Hepatic stellate cell (primary cell): Measurements from ENCODE around the gene SNAP47.

ENCODE experiments used
- DNase-seq: peaks from one replicate; pipeline ENCODE4 v3.0.0; 2011; ENCODE audit warnings: low spot score

SNAP47 gene

GRCh38 chr1:227749225-227749624, 14.0 kb downstream of the SNAP47 start:
- DNase-seq = no peak

DNA sequence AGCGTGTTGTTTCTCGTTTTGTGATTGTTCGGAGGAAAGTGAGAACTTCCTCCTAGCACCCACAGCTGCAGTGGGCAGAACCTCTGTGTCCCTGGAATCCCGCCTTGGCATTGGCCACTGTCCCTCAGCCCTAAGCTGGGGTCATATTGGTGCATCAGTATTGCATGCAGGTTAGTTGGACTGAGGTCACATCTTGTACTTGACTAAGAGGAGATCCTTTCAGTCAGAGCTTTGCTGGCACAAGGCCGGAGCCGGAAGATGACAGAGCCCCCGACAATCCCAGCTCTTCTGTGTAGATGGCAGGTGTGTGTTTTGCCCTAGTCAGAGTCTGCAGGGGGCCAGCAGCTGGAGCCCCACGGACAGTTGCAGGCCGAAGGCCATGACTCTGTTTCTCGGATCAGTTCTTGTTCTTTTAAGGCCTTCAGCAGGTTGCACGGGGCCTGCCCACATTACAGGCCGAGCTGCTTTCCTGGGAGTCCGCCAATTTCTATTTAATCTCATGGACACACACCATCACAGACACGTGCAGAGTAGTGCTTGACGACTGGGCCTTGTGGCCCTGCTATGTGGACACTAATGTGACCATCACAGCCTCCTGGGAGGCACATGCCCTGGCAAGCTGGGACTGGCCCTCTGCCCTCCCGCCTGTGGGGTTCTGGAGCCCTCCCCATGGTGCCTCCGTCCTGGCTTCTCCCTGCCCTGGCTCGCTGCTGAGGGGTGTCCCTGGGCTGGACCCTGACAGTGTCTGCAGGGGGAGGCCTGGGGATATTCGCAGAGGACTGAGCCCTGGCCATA, 14.9 kb downstream of the SNAP47 start:
- DNase-seq = no peak

- DNase-seq = no peak
These were observed 18.9 kb downstream of the SNAP47 start for GRCh38 chr1:227753999-227754711.

- no peak for DNase-seq
These were observed 19.7 kb downstream of the SNAP47 start for GRCh38 chr1:227754958-227755357.

- DNase-seq = no peak
These were observed 21.1 kb downstream of the SNAP47 start for GRCh38 chr1:227756172-227756959.

DNA sequence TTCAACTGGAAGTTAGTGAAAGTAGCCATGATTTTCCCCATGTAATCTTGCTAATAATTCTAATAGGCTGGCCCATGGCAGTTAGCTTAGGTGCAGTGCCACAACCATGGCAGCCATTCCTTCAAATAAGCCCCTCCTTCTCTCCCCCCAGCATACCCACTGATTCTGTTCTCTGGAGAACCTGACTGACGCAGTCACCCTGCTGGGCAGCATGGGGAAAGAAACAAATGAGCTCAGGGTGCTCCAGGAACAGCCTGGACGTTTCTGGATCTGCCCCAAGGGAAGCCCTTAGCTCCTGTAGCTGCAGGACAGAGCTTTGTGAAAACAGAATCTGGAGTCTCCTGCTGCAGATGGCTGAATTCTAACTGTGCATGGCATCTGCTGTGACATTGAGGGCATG, 22.5 kb downstream of the SNAP47 start:
- DNase-seq = no peak

DNA sequence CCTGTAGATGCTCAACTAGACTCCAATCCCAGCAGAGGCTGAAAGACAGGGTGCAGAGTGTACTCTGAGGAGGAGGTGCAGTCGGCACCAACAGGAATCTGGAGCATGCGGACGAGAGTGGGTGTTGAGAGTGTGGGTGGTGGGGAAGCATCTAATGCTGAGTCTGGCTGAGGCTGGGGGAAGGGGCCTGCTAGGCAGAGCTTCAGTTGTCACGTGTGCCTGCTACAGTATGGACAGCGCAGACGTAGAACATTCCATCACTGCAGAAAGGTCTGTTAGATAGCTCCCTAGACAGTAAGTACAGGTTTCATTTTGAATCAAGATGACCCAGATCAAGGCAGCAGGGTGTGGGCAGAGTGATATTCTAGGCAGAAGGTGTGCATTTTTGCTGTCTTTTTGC, 23.1 kb downstream of the SNAP47 start:
- no peak for DNase-seq

- peak; percentile 97 for DNase-seq
These were observed 24.4 kb downstream of the SNAP47 start for GRCh38 chr1:227759341-227760300.

- no peak for DNase-seq
These were observed 25.1 kb downstream of the SNAP47 start for GRCh38 chr1:227760377-227760776.

DNA sequence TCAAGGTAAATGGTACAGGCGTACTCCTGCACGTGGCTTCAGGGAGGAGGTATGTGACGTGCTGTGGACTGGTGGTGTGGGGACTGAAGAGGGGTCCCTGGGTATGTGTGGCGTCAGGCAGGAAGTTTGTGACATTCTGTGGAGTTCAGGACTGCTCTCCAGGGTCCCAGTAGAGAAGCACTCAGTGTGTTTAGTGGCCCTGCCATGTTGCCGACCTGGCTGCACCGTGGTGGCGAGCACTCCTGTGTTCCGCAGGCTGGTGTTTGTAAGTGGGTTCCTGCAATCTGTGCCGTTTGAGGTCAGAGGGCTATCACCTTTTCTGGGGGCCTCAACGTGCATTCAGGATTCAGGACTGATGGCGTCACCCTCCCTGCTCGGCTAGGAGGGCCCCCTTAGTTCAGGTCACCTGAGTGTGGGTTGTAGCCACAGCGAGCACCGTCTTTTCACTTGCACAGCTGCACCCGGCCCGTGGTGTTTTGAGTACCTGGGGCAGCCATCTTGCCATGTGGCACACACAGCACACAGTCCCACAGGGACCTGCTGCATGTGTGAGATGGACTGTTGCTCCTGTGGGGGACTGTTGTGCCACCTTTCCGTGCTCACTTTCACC, 26.5 kb downstream of the SNAP47 start:
- no peak for DNase-seq

- peak; percentile 98 for DNase-seq
These were observed 27.1 kb downstream of the SNAP47 start for GRCh38 chr1:227762231-227762911.

DNA sequence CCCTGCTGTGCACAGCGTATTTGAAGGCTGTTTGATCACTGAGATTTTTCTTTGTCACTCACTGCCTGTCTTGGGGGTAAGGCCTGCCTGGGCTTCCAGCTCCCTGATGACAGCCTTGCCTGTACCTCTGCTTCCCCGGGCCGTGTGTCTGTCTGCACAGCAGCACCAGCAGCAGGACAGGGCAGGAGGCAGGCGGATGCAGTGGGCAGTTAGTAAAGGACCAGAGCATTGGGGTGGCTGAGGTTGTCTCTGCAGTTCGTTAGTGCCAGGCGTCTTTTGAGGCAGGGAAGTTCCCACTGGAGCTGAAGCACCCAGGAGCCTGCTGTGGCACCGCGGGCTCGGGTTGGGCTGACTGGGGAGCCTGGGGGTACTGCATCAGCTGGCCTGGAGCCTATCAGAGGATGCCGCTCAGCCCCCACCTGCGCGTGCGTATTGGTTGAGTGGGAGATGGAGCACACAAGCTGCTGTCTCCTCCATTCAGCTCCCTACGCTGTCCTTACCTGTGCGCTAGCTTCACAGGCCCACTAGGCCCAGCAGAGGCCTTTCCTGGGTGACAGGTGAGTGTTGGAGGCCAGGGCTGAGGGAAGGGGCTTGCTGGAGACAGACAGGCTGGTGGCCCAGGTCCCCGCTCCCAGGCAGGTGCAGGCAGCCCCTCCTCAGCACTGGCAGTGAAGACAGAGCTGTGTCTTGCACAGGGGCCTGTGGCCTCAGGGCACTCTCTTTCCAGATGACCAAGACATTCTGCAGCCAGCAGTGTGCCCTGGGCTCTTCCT, 28.2 kb downstream of the SNAP47 start:
- no peak for DNase-seq

DNA sequence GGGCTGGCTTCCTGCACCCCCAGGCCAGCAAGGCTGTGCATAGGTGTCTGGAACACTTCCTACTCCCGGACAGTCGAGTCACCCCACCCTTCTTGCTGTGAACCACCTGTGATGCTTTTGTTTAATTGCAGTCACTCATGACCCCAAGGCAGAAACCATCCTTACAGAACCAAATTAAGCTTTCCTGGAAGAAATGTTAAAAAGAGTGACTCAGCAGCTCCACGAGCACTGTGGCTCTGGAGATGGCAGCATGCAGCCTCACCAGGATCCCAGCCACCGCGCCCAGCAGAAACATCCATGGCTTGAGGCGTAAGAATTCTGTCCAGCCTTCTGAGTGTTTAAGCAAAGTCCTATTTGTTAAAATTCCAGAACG, 28.8 kb downstream of the SNAP47 start:
- no peak for DNase-seq

GRCh38 chr1:227765261-227766014, 30.2 kb downstream of the SNAP47 start:
- DNase-seq = no peak

GRCh38 chr1:227766015-227766634, 30.9 kb downstream of the SNAP47 start:
- DNase-seq = no peak

DNA sequence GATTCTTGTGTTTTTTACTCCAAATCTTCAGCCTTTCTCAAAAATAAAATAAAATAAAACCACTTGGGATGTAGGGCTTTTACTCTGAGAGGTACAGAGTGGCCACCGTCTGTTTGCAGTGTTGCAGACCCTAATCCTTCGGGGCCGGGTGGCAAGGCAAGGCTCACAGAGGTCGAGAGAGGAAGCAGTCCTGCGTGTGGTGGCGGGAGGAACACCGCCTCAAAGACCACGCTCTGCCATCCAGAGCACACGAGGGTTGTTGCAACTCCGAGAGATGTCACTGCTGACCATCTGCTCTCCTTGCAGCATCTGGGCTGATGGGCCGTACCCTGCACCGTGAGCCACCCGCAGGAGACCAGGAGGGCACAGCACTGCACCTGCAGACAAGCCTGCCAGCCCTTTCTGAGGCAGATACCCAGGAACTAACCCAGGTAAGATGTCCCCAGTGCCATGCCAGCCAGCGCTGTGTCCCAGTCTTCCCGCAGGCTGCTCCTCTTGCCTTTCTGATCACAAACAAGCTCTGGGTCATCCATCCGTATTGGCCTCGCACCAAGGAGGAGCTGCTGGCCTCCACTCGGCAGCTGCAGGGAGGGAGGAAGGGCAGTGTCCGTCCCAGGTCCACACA, 31.5 kb downstream of the SNAP47 start:
- DNase-seq = no peak

DNA sequence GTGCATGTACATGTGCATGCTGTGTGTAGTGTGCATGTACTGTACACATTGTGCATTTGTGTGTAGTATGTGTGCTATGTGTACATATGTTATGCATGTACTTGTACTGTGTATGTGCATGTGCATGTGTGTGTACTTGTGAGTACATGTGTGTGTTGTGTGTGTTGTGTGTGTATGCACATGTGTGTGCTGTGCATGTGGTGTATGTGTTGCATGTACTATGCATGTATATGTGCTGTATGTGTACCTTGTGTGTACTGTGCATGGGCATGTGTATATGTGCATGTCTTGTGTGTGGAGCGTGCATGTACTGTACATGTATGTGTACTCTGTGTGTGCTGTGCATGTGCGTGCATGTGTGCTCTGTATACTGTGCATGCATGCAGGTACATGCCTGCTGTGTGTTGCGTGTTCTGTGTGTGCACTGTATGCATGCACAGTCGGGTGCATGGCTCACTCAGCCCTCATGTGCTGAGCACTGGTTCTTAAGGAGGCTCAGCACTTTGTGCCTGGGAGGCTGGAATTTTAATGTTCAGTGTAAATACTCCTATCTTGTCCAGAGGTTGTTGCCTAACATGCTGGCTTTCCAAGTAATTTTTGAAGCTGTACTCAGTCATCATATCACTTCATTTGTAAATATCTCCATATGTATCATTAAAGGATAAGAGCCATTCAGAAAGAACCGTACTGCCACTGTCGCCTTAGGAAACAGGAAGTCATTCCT, 32.3 kb downstream of the SNAP47 start:
- no peak for DNase-seq

- no peak for DNase-seq
These were observed 32.8 kb downstream of the SNAP47 start for GRCh38 chr1:227768125-227768439.
